ENCODE measurements around the gene LGALS8. TPM values are rescaled to one million over a fixed set of nuclear protein-coding genes. Genes with fewer than 3 reads are reported as not detected.
"Not testable (repeated sequence)": the region's sequence is repeated elsewhere in the genome, so short reads cannot be mapped to it uniquely, and the experiment has no call there.

Gene LGALS8
- total RNA-seq, 1 donor from 2014 or later: 21.2 TPM

- DNase-seq (ENCODE audit: low read depth): not testable (repeated sequence)
These were observed 56.6 kb downstream of the LGALS8 start for GRCh38 chr1:236580404-236580803.

GRCh38 chr1:236581528-236581927 is 57.7 kb downstream of the LGALS8 start:
- DNase-seq (ENCODE audit: low read depth): no peak

GRCh38 chr1:236589531-236589930 is 65.7 kb downstream of the LGALS8 start:
- no peak for DNase-seq (ENCODE audit: low read depth)

- DNase-seq (ENCODE audit: low read depth): no peak
These were observed 66.9 kb downstream of the LGALS8 start for GRCh38 chr1:236590553-236591150.

- DNase-seq (ENCODE audit: low read depth): no peak
These were observed 78.4 kb downstream of the LGALS8 start for GRCh38 chr1:236602171-236602570.

Other genes with a start within 250 kb of the LGALS8 start
- 3.9 TPM in 2 replicates for gene ERO1B, start 242.0 kb upstream of the LGALS8 start, total RNA-seq
- gene EDARADD, start 129.7 kb upstream of the LGALS8 start, total RNA-seq: not detected in 2 replicates
- 32.1 and 35.5 TPM in 2 replicates for gene HEATR1, start 80.5 kb downstream of the LGALS8 start, total RNA-seq
- gene ACTN2, start 162.5 kb downstream of the LGALS8 start, total RNA-seq: 178 and 220 TPM in 2 replicates